ENCODE data around the gene SPATA13. TPM values are rescaled to one million over a fixed set of nuclear protein-coding genes. Genes with fewer than 3 reads are reported as not detected.

Gene SPATA13
- total and polyA plus RNA-seq, 2 experiments from 2014 or later: 12.4 to 19.4 TPM

- Histone ChIP-seq H4K20me1 (ENCODE audit: insufficient read depth, poor library complexity, severe bottlenecking) (no peaks in the 10 kb centered on the region), H2AFZ (no peak overlapping the region), H3K4me1 (ENCODE audit: insufficient read depth) (peaks cover 4% of the 10 kb centered on the region), H3K79me2 (peaks cover 34% of the 10 kb centered on the region), H3K36me3 (replicated peaks; ENCODE audit: insufficient read depth, low read depth) (no peaks in the 10 kb centered on the region), H3K9me2 (replicated peaks; ENCODE audit: insufficient read depth) (no peaks in the 10 kb centered on the region), H3K27ac (no peak overlapping the region), H3K27me3 (peaks cover 3% of the 10 kb centered on the region), H3K4me2 (no peak overlapping the region), H3K4me3 (no peak overlapping the region), H3K9me3 (ENCODE audit: low read depth) (no peaks in the 10 kb centered on the region)
- TF ChIP-seq CTCF (IDR thresholded peaks at IDR 0.05; ENCODE audit: poor library complexity): no peak
- no peak for TF ChIP-seq EZH2phosphoT487 (IDR thresholded peaks at IDR 0.05; ENCODE audit: low read depth, severe bottlenecking, unreplicated experiment)
- TF ChIP-seq EZH2 (IDR thresholded peaks at IDR 0.05; ENCODE audit: borderline replicate concordance): no peak
- no peak for DNase-seq (ENCODE audit: low spot score)
- 67% methylated on average over 2 of the region's 2 CpGs for WGBS (ENCODE audit: low lambda C conversion rate, missing lambda C conversion rate)
Measured at GRCh38 chr13:24166561-24166960, 6.0 kb downstream of the SPATA13 start.

DNA sequence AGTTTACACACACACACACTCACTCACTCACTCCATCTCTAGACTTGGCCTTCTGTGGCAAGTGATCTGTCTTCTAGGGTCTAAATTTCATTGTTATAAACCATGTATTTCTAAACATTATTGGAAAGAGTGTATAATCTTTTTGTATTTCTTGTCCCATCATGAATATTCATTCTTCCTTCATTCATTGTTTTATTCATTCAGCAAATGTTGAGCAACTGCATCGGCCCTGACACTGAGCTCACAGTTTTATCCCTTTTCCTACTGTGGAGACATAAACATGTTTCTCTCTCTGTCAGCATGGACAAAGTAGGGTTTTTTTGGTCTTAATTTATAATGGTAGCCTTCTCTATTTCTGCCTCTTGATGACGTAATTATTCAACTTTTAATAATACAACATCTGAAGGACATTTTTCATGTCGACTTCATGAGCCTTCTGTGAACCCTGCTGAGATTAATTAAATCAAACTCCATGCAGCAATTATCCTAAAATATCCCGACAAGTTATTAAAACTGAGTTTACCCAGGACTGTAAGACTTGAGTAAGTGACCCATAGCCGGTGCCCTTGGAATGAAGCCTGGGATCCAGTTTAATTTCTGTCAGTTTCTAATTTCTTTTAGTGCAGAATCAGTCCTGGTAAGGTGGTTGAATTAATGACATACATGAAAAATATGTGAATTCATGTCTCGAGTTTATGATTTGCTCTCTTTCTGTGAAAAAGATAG lies 7.3 kb downstream of the SPATA13 start:
- no peak overlapping the region for H3K4me2 ChIP-seq

GRCh38 chr13:24168392-24168750 lies 7.9 kb downstream of the SPATA13 start:
- no peak overlapping the region for H3K27ac ChIP-seq

More for the DNA sequence above, 7.3 kb downstream of the SPATA13 start:
- no peaks in the 10 kb centered on the region for H3K9me2 ChIP-seq (replicated peaks; ENCODE audit: insufficient read depth)
- no peak overlapping the region for H2AFZ ChIP-seq
- no peaks in the 10 kb centered on the region for H3K4me1 ChIP-seq (ENCODE audit: insufficient read depth)
- H3K79me2 ChIP-seq: peaks cover 21% of the 10 kb centered on the region
- H3K27ac ChIP-seq: no peak overlapping the region
- no peaks in the 10 kb centered on the region for H3K36me3 ChIP-seq (replicated peaks; ENCODE audit: insufficient read depth, low read depth)
- H4K20me1 ChIP-seq (ENCODE audit: insufficient read depth, poor library complexity, severe bottlenecking): no peaks in the 10 kb centered on the region
- H3K4me3 ChIP-seq: no peak overlapping the region
- DNase-seq (ENCODE audit: low spot score): no peak
- no peaks in the 10 kb centered on the region for H3K9me3 ChIP-seq (ENCODE audit: low read depth)
- 90% methylated on average over 6 of the region's 6 CpGs for WGBS (ENCODE audit: low lambda C conversion rate, missing lambda C conversion rate)
- TF ChIP-seq EZH2 (IDR thresholded peaks at IDR 0.05; ENCODE audit: borderline replicate concordance): no peak
- no peak for TF ChIP-seq CTCF (IDR thresholded peaks at IDR 0.05; ENCODE audit: poor library complexity)
- TF ChIP-seq EZH2phosphoT487 (IDR thresholded peaks at IDR 0.05; ENCODE audit: low read depth, severe bottlenecking, unreplicated experiment): no peak
- no peaks in the 10 kb centered on the region for H3K27me3 ChIP-seq

More at GRCh38 chr13:24168392-24168750, 7.9 kb downstream of the SPATA13 start:
- no peaks in the 10 kb centered on the region for H4K20me1 ChIP-seq (ENCODE audit: insufficient read depth, poor library complexity, severe bottlenecking)
- no peaks in the 10 kb centered on the region for H3K36me3 ChIP-seq (replicated peaks; ENCODE audit: insufficient read depth, low read depth)
- H3K4me2 ChIP-seq: no peak overlapping the region
- H3K4me1 ChIP-seq (ENCODE audit: insufficient read depth): no peaks in the 10 kb centered on the region
- WGBS (ENCODE audit: low lambda C conversion rate, missing lambda C conversion rate): 89% methylated on average over 6 of the region's 6 CpGs
- H3K9me3 ChIP-seq (ENCODE audit: low read depth): no peaks in the 10 kb centered on the region
- no peak overlapping the region for H3K4me3 ChIP-seq
- no peak for TF ChIP-seq EZH2 (IDR thresholded peaks at IDR 0.05; ENCODE audit: borderline replicate concordance)
- no peak for TF ChIP-seq EZH2phosphoT487 (IDR thresholded peaks at IDR 0.05; ENCODE audit: low read depth, severe bottlenecking, unreplicated experiment)
- no peak for TF ChIP-seq CTCF (IDR thresholded peaks at IDR 0.05; ENCODE audit: poor library complexity)
- H2AFZ ChIP-seq: no peak overlapping the region
- no peak for DNase-seq (ENCODE audit: low spot score)
- H3K79me2 ChIP-seq: peaks cover 16% of the 10 kb centered on the region
- no peaks in the 10 kb centered on the region for H3K9me2 ChIP-seq (replicated peaks; ENCODE audit: insufficient read depth)
- no peaks in the 10 kb centered on the region for H3K27me3 ChIP-seq
